NCI-H526 treated with DMSO at 0.1 percent for 48 hours (cell line): ENCODE results near the gene SACM1L.
"Not testable (repeated sequence)": the region's sequence is repeated elsewhere in the genome, so short reads cannot be mapped to it uniquely, and the experiment has no call there.

Experiments
- DNase-seq: peaks from one replicate; lab custom pipeline; 2025; lab: John Stamatoyannopoulos, UW

SACM1L gene

DNA sequence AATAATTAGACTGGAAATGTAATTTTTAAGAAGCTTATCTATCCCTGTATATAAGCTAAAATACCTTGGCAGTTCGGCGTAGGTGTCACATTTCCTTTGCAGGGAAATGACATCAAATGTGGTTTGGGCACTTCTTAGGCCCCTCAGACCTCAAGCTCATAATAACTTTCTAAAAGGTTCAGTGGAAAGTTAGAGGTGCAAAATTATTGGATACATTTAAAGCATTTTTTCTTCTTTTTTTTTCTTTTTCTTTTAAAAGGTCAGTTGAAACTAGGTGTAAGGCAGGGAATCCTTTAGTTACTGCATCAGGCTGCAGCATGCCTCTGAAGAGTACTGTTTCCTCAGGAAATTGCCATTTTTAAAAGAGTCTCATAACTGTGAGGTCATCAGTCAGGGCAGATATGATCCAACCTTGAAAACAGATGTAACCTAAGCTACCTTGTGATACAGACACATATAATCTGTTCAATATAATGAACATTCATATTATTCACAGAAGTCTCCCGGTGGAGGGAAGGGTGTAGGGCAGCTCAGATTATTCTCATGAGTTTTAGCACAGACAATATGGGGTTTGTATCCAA lies 4.8 kb downstream of the SACM1L start:
- no peak for DNase-seq

DNA sequence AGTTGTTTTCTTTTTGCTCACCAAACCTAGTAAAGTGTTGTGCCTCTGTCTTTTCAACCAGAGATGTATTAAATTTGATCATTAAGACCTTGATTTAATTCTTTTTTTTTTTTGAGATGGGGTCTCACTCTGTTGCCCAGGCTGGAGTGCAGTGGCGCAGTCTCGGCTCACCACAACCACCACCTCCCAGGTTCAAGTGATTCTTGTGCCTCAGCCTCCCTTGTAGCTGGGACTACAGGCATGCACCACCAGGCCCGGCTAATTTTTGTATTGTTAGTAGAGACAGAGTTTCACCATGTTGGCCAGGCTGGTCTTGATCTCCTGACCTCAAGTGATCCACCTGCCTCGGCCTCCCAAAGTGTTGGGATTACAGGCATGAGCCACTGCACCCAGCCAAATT lies 6.0 kb downstream of the SACM1L start:
- DNase-seq = not testable (repeated sequence)

DNA sequence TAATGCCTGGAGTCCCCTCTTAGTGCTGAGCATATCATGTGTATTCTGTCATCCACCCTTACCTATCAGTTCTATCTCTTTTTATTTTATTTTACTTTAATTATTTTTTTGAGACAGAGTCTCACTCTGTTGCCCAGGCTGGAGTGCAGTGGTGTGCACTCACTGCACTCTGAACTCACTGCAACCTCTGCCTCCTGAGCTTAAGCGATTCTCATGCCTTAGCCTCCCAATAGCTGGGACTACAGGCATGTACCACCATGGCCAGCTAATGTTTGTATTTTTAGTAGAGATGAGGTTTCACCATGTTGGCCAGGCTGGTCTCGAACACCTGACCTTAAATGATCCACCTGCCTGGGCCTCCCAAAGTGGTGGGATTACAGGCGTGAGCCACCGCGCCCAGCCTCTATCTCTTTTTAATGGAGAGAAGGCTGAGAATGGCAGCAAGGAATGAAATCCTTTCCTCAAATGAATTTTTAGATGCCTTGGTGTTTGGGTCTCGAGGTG lies 11.4 kb downstream of the SACM1L start:
- no peak for DNase-seq

DNA sequence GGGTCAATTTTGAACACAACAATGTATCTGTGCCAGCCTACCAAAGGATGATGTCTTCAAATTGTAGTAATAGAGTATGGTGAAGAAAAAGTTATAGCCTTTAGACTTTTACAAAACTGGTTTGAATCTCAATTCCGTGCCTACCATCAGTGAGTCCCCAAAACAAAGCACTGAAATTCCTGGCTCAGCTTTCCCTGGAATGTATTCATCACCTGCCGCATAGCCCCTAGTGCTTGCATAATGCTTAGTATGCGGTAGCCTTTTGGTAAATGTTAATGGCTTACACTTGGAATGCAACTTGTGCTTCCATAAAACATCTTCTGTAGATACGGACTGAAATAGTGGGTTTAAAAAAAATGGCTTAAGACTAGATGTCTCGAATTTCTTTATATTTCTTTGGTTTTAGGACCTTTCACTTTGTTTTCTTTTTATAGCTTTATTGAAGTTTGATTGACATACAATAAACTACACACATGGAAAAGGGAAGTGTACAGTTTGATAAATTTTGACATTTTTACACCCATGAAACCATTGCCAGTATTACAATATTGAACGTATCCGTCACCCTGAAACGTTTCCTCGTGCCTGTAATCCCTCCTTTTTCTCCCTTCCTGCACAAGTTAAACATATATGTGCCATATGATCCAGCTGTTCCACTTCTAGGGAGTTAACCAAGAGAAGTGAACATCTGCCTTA lies 12.1 kb downstream of the SACM1L start:
- no peak for DNase-seq

DNA sequence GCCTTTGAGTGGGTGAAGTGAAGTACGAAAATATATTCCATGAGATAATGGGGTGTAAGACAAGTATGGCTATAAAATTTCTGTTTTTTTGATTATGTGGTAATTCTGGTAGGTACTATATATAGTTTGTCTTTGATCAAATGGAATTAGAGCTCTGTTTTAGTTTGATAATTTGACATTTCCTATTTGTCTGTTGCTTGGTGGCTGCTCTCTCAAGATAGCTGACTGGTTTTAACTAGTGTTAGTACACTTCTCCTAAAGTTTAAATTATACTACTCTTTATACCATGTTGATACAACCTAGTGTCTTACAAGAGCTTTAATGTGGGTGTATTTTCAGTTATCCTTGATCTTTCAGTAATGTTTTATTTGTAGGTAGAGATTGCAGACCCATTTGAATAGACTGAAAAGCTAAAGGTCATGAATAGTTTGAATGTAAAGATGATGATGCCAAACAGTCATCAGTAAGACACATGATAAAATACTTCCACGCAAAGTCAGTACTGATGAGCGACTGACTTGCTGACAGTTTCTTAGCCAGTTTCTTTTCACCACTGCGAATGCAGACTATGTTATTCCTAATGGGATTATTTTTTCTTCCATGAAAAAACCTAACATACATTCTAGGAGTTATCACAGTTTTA lies 15.2 kb downstream of the SACM1L start:
- no peak for DNase-seq

DNA sequence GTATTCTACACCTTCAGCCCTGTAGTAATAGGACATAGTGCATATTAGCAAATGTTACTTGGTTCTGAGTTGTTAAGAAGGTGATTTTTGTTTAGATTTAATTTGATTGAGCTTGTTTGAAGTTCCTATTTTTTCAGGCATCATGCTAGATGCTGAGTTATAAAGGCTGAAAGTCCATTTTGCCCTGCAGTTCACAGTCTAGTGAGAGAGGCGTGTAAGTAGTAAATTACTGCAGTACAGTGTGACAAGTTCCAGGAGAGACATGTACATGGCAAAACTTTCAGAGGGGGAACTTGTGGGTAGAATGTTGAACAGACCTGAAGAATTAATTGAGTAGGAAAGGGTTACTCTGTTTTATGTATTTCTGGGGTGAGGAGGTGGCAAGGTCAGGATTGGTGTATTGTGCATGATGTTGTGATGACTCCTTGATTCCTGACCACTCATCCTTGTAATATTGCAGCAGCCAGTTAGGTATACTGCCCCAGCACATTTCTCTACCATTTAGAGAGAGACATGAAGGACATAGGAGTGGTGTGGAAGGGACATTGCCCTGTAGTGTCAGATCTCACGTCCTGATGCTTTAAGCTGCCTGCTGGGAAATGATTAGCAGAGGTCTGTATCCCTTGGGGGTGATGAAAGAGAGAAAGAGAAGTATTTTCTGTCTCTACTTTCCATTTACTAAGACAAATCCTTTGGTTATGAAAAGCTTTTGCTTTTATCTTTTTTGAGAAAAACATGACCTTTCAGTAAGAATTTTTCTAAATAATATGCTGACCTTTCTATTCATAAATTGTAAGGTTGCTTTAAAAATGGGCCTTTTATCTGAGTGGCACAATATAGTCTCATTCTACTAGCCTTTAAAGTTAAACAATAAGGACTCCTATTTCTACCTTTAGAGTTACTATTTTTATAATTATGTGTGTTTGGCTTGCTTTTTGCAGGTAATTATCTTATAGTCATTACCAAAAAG lies 16.9 kb downstream of the SACM1L start:
- no peak for DNase-seq

DNA sequence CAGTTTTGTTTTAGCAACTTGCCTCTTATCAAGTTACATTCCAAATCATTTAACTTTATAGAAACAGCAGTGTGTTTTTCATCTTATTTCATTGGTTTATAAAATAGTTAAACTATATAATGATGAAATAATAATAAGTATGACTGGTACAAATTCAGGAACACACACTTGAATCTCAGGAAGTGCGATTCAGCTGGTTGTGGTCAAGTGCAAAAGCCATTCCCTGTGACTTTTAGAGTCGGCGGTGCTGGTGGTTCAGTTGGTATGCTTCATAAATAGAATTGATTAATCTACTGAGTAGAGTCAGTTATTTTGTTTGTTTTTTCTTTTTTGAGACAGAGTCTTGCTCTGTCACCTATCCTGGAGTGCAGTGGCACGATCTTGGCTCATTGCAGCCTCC lies 22.7 kb downstream of the SACM1L start:
- no peak for DNase-seq

DNA sequence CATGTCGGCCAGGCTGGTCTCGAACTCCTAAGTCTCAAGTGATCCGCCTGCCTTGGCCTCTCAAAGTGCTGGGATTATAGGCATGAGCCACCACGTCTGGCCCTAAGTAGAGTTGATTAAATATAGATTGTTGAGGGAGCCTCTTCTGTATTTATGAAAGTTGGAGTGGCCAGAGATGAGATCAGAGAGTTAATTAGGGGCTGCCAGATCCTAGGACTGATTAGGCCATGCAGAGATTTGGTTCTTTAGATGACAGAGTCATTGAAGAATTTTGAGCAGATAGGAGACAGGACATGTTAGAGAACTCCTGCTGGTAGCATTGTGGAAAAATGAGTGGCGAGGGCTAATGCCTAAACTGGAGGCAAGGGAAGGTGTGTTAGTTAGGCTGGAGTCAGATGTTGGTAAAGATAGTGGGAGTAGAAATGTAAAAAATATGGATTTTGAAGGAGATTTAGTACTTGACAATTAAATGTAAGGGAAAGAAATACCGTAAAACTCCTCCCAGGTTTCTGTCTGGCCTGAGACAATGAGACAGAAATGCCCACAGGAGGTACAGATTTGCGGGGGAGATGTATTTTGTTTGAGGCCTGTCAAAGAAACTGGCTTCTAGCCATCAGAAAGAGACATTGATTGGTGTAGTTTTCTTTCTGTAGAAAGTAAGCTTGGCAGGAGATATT lies 23.4 kb downstream of the SACM1L start:
- no peak for DNase-seq

DNA sequence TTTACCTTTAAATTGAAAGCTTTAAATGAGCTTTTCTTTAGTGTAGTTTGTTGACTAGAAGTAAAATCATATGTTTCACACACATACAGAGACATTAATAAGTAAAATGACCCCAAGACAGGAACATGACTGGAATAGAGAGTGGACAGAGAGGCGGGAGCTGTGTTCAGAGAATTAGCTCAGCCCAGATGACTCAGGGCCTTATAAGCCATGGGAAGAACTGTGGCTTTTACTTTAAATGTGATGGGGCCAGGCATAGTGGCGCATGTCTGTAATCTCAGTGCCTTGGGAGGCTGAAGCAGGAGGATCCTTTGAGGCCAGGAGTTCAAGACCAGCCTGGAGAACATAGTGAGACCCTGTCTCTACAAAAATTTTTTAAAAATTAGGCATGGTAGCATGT lies 26.7 kb downstream of the SACM1L start:
- no peak for DNase-seq

DNA sequence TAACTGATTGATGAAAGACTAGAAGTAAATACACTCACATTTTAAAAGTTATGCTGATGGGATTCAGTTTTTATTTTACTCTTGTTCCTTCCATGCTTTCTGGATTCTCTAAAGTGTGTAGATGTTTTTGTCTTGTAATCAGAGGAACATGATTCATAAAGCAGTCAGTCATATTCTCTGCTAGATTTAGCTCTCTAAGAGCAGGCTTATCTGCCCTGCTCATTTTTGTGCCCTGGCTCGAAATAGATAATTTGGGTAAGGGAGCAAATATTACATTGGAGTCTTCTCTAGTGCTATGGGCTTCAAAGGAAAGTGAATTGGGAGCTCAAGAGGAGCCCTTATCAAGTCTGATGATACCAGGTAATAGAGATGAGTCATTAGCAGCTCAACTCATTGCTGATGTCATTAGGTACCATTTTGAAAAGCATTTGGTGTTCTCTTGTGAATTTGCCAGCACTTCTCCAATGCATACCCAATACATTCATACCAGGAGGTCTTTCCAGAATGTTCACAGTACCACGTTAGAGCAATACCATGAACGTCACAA lies 27.7 kb downstream of the SACM1L start:
- DNase-seq = no peak

DNA sequence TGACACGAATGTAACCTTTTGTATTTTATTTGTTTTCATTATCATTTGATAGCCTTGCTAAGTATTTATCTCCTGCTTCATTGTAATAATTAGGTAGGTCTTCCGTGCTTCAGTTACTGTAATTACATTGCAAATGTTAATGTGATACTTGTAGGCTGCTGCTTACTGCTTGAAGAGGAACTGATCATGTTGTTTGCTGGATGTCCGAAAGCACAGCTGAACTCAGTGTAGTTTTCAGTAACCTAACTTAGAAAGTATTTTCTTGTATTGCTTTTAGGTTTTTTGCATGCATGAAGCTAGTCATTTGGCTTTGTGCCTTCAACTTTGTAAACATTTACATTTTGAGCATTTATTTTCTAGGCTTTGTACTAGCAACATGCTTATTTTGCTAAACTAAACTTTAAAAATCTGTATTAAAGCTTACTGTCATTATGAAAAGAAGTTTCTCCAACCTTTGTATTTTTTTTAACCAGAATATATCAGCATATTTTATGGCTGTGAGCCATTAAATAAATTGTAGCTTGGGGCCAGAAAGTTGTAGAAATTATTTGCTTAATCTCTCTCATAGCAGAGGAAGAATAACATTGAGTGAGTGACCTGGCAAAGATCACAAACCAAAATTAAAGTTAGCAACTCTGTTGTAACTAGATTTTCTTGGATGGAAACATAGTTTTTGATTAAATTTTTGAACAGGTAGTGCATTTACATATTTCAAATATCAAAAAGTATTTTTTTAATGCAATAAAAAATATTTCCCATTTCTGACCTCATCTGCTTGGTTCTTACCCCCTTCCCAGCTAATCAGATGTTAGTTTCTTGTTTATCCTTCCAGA lies 30.7 kb downstream of the SACM1L start:
- no peak for DNase-seq

DNA sequence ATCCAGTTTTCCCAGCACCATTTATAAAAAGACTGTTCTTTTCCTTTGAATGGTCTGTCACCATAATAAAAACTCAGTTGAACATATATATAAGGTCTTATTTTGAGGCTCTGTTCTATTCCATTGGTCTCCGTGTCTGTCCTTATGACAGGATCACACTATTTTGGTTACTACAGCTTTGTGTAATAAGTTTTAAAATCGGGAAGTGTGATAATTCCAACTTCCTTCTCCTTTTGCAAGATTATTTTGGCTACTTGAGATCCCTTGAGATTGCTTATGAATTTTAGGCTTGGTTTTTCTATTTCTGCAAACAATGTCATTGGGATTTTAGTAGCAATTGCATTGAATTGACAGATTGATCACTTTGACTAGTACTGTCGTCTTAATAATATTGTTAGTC lies 35.7 kb downstream of the SACM1L start:
- DNase-seq = no peak

DNA sequence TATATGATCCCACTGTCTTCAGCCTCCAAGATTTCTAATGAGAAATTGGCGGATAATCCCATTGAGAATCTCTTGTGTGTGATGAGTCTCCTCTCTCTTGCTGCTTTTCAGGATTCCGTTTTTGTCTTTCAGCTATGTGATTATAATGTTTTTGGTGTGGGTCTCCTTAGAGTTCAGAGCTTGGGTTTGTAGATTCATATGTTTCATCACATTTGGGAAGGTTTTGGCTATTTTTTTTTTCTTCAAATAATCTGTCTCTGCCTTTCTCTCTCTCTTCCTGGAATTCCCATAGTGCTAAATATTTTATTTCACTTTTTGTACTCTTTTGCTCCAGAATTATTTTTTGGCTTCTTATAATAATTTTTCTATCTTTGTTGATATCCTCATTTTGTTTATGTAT lies 40.4 kb downstream of the SACM1L start:
- DNase-seq = no peak

DNA sequence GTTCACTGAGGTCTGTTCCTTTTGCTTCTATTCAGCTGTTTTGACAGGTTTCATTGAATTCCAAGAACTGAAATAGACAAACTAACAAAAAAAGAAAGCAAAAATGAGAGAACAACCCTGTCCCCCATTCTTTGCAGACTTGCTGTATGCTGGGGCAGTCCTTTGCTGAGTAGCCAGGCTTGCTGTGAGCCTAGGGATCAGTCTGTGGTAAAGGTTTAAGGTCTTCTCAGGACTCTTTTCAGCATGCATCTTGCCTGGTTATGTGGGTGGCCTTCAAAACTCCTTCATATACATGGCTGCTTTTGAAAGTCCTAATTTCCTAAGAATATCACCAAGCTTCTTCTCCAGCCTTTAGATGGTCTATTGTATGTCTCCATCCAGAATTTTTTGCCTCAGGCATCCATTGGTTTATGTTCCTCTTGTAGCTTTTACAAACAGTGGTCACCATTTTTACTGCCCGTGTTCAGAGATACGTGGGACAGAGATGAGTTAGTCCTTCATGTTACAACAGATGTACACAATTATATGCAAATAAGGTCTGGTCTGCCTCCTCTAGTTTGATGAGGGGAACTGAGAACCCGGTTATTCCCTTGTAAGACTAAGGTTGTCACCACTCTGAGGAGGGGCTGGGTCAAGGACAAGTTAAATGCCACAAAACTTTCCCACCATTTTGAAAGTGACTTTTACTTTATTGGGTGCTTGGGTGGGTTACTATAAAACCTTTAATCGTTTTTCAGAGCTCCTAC lies 41.4 kb downstream of the SACM1L start:
- DNase-seq = no peak

DNA sequence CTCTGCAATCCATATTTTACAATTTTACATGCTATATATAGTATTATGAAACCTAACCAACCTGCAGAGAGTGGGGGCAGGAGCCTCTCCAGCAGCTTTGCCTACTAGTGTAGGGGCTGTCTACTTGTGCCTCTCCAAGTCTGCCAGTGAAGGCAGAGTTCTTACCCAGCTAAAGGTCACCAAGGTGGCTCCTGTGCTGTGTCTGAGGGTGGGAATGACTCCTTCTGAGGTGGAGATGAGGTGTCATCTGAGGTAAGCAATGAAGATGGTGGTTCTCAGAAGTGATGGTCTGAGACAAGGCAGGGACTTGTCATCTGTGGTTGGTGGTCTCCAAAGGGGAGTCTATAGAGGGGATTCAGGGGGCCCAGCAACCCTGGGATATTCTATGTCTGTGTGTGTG lies 47.5 kb downstream of the SACM1L start:
- DNase-seq = no peak

DNA sequence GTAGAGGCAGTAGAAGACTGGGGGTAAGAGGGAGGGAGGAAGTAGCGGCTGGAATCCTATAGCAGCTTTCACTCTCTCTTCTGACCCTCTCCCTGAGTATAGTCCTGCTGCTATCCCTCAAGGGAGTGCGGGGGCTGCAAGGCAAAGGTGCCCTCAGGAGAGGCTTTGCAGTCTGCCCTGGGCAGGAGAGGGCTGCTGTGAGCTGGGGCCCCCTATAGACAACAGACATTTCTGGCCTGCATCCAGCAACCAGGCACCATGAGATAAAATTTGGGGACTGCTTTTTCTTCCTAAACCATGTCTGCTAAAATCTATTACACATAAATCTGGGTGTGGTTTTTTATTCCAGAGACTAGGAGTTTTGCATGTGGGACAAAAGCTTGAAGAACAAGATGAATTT lies 48.0 kb downstream of the SACM1L start:
- no peak for DNase-seq

DNA sequence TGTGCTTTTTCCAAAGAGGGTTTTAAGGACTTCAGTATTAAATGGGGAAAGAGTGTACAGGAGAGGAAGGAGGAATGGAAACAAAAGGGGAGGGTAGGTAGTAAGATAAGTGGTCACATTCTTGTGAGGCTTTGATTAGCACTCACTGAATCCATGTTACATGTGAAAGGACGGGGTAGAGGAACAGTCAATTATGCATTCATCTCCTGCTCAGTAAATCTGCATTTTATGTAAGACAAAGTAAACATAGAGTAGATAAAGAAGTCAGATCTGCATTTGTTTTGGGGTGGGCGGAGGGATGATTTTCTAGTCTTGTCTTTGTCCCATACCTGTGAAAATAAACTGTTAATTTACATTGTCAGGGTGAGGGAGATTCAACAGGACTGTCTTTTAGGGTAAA lies 50.8 kb downstream of the SACM1L start:
- DNase-seq = no peak

DNA sequence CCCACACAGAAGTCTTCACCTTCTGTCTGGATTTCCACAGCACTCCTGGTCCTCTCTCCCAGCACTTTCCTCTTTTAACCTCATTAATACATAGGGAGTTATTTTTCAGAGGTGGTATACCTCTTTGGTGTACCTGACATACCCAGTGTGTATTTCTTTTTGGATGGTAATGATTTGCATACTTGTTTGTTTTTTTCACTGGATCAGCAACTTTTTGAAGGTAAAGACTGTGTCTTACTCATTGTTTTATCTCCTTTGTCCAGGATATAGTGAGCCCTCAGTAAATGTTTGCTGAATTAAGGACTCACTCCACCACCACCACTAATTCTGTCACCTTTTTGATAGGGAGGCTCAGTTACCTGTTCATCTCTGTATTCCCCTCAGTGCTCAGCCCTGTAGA lies 52.1 kb downstream of the SACM1L start:
- no peak for DNase-seq

DNA sequence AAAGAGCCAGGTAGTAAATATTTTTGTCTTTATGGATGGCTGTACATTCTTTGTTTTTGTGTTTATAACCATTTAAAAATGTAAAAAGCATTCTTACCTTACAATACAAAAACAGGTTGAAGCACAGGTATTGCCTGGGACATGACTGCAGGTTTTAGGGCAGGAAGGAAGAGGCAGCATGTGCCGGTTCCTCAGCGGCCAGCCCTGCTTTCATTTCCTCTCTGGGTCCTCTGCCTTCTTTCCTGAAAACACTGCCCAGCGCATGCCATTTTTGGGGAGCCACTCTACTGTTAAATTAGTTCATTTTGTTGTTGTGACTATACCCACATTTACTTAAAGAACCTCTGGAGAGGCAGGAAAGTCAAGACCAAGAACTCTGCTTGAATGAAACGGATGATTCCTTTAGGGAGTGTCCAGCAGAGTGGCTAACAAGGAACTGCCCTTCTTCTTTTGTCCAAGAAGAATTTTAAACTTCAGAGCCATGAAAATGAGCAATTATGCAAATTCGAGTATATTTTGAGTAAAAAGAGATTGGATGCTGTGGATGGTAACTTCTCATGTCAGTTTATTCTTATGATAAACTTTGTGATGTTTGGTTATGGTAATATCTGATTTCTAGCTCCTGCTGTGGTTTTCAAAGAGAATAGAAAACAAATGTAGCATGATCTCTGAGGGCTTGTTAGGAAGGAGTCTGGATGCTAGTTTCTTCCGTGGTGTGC lies 52.7 kb downstream of the SACM1L start:
- DNase-seq = no peak
